Adrenal gland (tissue), 5 donors: Measurements from ENCODE around the gene SLC10A4.

Experiments used
- CTCF ChIP-seq, 6 experiments: fragments of 450-650 bp in 4 of 6; fragments of 200-600 bp in 2 of 6; sonication (generic) in 1 of 6; IDR thresholded peaks; 1 replicate in 5 of 6; 2 replicates in 1 of 6; pipeline versions ENCODE4 v1.5.1 to v1.8.0; 2016 to 2021; ENCODE audit warnings: antibody characterized with exemption in 6 of 6, mild to moderate bottlenecking in 2 of 6, moderate library complexity in 1 of 6
- POLR2A ChIP-seq, 2 donors: fragments of 450-650 bp; IDR thresholded peaks; one replicate each; pipeline ENCODE4 v1.6.1; 2017; ENCODE audit warnings: antibody characterized with exemption in 2 of 2, mild to moderate bottlenecking in 2 of 2, moderate library complexity in 1 of 2
- donor health status: DM: no; HTN: no; CAD: no.

GRCh38 chr4:48504352-48504751 is 21.2 kb downstream of the SLC10A4 start:
- TF ChIP-seq CTCF (IDR thresholded peaks at IDR 0.05) = no peak
- no peak for TF ChIP-seq POLR2A (IDR thresholded peaks at IDR 0.05)
